SU-DHL-6 (cell line): ENCODE measurements around the gene CDKAL1.

Experiments
- H2AFZ ChIP-seq: fragments of 200-600 bp; sonication (generic); 2 replicates; pipeline ENCODE4 v1.6.1; 2014; ENCODE audit warnings: low read depth, mild to moderate bottlenecking, moderate library complexity, mixed read lengths, antibody characterized with exemption, low read length; ENCODE audit not compliant: severe bottlenecking
- H3F3A ChIP-seq: fragments of 200-600 bp; shearing (Covaris generic); 2 replicates; pipeline ENCODE4 v1.6.0; 2016; ENCODE audit warnings: antibody characterized with exemption, mild to moderate bottlenecking; ENCODE audit not compliant: insufficient read depth
- H3K27ac ChIP-seq: fragments of 200-600 bp; sonication (generic); 2 replicates; pipeline ENCODE4 v1.5.1; 2016; ENCODE audit warnings: low read depth, mild to moderate bottlenecking, low read length, moderate library complexity, mixed read lengths
- H3K27me3 ChIP-seq: fragments of 200-600 bp; sonication (generic), shearing (Covaris generic); 2 replicates; pipeline ENCODE4 v1.6.0; 2014; ENCODE audit warnings: mild to moderate bottlenecking, low read length
- H3K36me3 ChIP-seq: fragments of 200-600 bp; sonication (generic); 2 replicates; pipeline ENCODE4 v1.6.1; 2014; ENCODE audit warnings: mild to moderate bottlenecking, low read length, mixed read lengths
- H3K4me2 ChIP-seq: fragments of 300-600, 200-600 bp; shearing (Covaris generic), sonication (generic); 2 replicates; pipeline ENCODE4 v1.6.0; 2014; ENCODE audit warnings: low read length, low read depth, mild to moderate bottlenecking; ENCODE audit not compliant: poor library complexity, severe bottlenecking
- H3K4me3 ChIP-seq: fragments of 200-600 bp; sonication (generic); 2 replicates; pipeline ENCODE4 v1.5.1; 2014; ENCODE audit warnings: antibody characterized with exemption, low read length, mild to moderate bottlenecking, mixed read lengths; ENCODE audit not compliant: insufficient read depth, poor library complexity, severe bottlenecking
- H3K79me2 ChIP-seq: fragments of 200-600 bp; sonication (generic); 2 replicates; pipeline ENCODE4 v1.6.1; 2014; ENCODE audit warnings: mild to moderate bottlenecking, low read length, moderate library complexity; ENCODE audit not compliant: insufficient read depth
- H3K9ac ChIP-seq: fragments of 200-600 bp; sonication (generic); 2 replicates; pipeline ENCODE4 v1.7.0; 2014; ENCODE audit warnings: mild to moderate bottlenecking, low read length
- H3K9me2 ChIP-seq: fragments of 200-600 bp; sonication (generic); replicated peaks from 2 replicates; pipeline ENCODE4 v1.6.1; 2014; ENCODE audit warnings: low read length; ENCODE audit not compliant: insufficient read depth
- H3K9me3 ChIP-seq: fragments of 200-600 bp; sonication (generic); 2 replicates; pipeline ENCODE4 v1.6.1; 2014; ENCODE audit warnings: low read length, mixed read lengths; ENCODE audit not compliant: insufficient read depth
- H4K20me1 ChIP-seq: fragments of 200-600 bp; sonication (generic); 2 replicates; pipeline ENCODE4 v1.6.1; 2014; ENCODE audit warnings: low read depth, mild to moderate bottlenecking, antibody characterized with exemption, low read length, moderate library complexity, mixed read lengths
- EZH2phosphoT487 ChIP-seq: fragments of 200-600 bp; sonication (generic), shearing (Covaris generic); conservative IDR thresholded peaks from 2 replicates; pipeline ENCODE4 v1.6.1; 2018; ENCODE audit warnings: mild to moderate bottlenecking, antibody characterized with exemption, low read length, moderate library complexity, mixed read lengths
- TF ChIP-seq, protein P1 (sequence below): fragments of 200-600 bp; sonication (generic); IDR thresholded peaks from one replicate; pipeline ENCODE4 v1.5.1; 2017; ENCODE audit warnings: antibody characterized with exemption, mild to moderate bottlenecking, low read length, moderate library complexity; ENCODE audit not compliant: insufficient read depth, poor library complexity, severe bottlenecking

CDKAL1 gene

GRCh38 chr6:20881365-20881764 lies 347.1 kb downstream of the CDKAL1 start:
- H3K27me3 ChIP-seq = no peaks in the 10 kb centered on the region
- no peak overlapping the region for H2AFZ ChIP-seq
- H4K20me1 ChIP-seq = no peaks in the 10 kb centered on the region
- no peak for TF ChIP-seq EZH2phosphoT487
- TF ChIP-seq, protein P1, sequence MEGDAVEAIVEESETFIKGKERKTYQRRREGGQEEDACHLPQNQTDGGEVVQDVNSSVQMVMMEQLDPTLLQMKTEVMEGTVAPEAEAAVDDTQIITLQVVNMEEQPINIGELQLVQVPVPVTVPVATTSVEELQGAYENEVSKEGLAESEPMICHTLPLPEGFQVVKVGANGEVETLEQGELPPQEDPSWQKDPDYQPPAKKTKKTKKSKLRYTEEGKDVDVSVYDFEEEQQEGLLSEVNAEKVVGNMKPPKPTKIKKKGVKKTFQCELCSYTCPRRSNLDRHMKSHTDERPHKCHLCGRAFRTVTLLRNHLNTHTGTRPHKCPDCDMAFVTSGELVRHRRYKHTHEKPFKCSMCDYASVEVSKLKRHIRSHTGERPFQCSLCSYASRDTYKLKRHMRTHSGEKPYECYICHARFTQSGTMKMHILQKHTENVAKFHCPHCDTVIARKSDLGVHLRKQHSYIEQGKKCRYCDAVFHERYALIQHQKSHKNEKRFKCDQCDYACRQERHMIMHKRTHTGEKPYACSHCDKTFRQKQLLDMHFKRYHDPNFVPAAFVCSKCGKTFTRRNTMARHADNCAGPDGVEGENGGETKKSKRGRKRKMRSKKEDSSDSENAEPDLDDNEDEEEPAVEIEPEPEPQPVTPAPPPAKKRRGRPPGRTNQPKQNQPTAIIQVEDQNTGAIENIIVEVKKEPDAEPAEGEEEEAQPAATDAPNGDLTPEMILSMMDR = no peak
- no peak overlapping the region for H3K27ac ChIP-seq
- peaks cover 6% of the 10 kb centered on the region; the same call in 1 of the 2 replicates for H3K36me3 ChIP-seq
- H3K4me3 ChIP-seq = no peak overlapping the region
- no peaks in the 10 kb centered on the region for H3K9me2 ChIP-seq
- H3K9ac ChIP-seq = no peak overlapping the region
- peaks cover 9% of the 10 kb centered on the region; the same call in 1 of the 2 replicates for H3K9me3 ChIP-seq
- H3K4me2 ChIP-seq = no peak overlapping the region
- H3F3A ChIP-seq = no peaks in the 10 kb centered on the region
- H3K79me2 ChIP-seq = no peaks in the 10 kb centered on the region

DNA sequence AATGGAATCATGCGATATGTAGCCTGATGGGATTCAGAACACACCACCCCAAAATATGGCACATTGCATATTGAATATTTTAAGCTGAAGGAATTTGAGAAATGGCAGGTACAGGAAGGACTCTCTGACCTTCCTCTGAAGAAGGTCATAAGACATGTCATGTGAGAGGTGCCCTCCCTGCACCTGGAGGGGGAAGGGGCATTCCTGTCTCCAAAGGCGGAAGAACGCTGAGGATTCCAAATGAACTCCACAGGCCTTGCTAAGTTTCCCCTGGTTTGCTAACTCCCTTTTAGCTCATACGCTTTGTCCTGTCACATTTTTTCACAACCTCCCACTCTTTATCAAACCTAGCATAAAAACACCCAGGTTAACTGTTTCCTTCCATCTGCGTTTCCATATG lies 347.8 kb downstream of the CDKAL1 start:
- Histone ChIP-seq H3K9ac (no peak overlapping the region), H3F3A (no peaks in the 10 kb centered on the region), H3K4me3 (no peak overlapping the region), H4K20me1 (no peaks in the 10 kb centered on the region), H2AFZ (no peak overlapping the region), H3K9me3 (peaks cover 9% of the 10 kb centered on the region; the same call in 1 of the 2 replicates), H3K27ac (no peak overlapping the region), H3K36me3 (peaks cover 6% of the 10 kb centered on the region; the same call in 1 of the 2 replicates), H3K9me2 (no peaks in the 10 kb centered on the region), H3K79me2 (no peaks in the 10 kb centered on the region), H3K27me3 (no peaks in the 10 kb centered on the region), H3K4me2 (no peak overlapping the region)
- no peak for TF ChIP-seq EZH2phosphoT487
- TF ChIP-seq, protein P1 = no peak

DNA sequence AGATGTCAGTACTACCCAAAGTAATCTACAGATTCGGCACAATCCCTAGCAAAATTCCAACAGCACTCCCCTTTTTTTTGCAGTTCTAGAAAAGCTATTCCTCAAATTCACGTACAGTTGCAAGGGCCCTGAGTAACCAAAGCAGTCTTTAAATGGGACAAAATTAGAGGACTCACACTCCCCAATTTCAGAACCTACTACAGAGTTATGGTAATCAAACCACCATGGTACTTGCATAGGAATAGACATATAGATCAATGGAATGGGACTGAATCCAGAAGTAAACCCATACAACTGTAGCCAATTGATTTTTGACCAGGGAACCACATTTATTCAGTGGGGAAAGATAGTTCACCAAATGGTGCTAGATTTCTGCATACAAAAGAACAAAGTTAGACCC lies 350.8 kb downstream of the CDKAL1 start:
- peaks cover 9% of the 10 kb centered on the region; the same call in 1 of the 2 replicates for H3K9me3 ChIP-seq

DNA sequence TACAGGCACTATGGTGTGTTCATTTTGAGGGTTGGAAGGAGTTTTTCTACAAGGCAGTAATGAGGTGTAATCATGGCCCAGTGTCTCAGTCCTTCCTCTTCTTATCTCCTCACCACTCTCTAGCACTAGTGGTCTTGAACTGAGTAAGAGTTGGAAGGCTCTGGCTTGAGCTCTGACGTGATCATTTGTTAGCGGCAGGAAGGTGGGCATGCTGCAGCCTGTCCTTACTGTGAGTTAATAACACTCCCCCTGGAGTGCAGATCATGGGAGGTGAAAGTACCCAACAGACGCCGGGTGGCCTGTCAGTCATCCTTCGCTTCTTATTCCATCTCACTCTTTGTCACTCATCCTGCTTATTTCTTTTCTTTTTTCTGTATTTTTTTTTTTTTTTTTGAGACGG lies 356.9 kb downstream of the CDKAL1 start:
- Histone ChIP-seq H3K36me3 (no peaks in the 10 kb centered on the region), H3K9me3 (no peaks in the 10 kb centered on the region), H3K27ac (no peak overlapping the region), H3K9me2 (no peaks in the 10 kb centered on the region), H3K4me3 (no peak overlapping the region), H3K4me2 (no peak overlapping the region), H2AFZ (no peak overlapping the region), H4K20me1 (no peaks in the 10 kb centered on the region), H3K27me3 (no peaks in the 10 kb centered on the region), H3F3A (no peaks in the 10 kb centered on the region), H3K9ac (no peak overlapping the region), H3K79me2 (no peaks in the 10 kb centered on the region)
- TF ChIP-seq, protein P1 = no peak
- no peak for TF ChIP-seq EZH2phosphoT487

More for the DNA sequence above, 350.8 kb downstream of the CDKAL1 start:
- no peak overlapping the region for H3K27ac ChIP-seq
- no peaks in the 10 kb centered on the region for H3F3A ChIP-seq
- H3K79me2 ChIP-seq = no peaks in the 10 kb centered on the region
- H3K9me2 ChIP-seq = no peaks in the 10 kb centered on the region
- no peak for TF ChIP-seq EZH2phosphoT487
- H3K27me3 ChIP-seq = no peaks in the 10 kb centered on the region
- H3K9ac ChIP-seq = no peak overlapping the region
- H3K4me3 ChIP-seq = no peak overlapping the region
- H3K4me2 ChIP-seq = no peak overlapping the region
- no peak overlapping the region for H2AFZ ChIP-seq
- peaks cover 6% of the 10 kb centered on the region; the same call in 1 of the 2 replicates for H3K36me3 ChIP-seq
- no peaks in the 10 kb centered on the region for H4K20me1 ChIP-seq
